Muscle layer of duodenum (tissue), 2 donors: ENCODE data around the gene GRIN2C.

Source experiments
- H3K27ac ChIP-seq: one replicate; pipeline ENCODE4 v1.7.0; 2013; ENCODE audit warnings: mild to moderate bottlenecking, low read length
- H3K27me3 ChIP-seq: one replicate; pipeline ENCODE4 v1.7.0; 2013; ENCODE audit warnings: low read depth, mild to moderate bottlenecking, control low read depth, low read length
- H3K36me3 ChIP-seq, 2 donors: one replicate each; pipeline ENCODE4 v1.7.0; 2013; ENCODE audit warnings: low read length in 2 of 2, control low read depth in 1 of 2, mild to moderate bottlenecking in 1 of 2; ENCODE audit not compliant: insufficient read depth in 2 of 2, control insufficient read depth in 1 of 2
- H3K4me1 ChIP-seq, 2 donors: one replicate each; pipeline ENCODE4 v1.7.0; 2013; ENCODE audit warnings: low read length in 2 of 2, mild to moderate bottlenecking in 2 of 2, control low read depth in 1 of 2, moderate library complexity in 1 of 2; ENCODE audit not compliant: insufficient read depth in 2 of 2, control insufficient read depth in 1 of 2
- H3K4me3 ChIP-seq, 2 donors: one replicate each; pipeline ENCODE4 v1.7.0; 2013; ENCODE audit warnings: low read length in 2 of 2, low read depth in 1 of 2, mild to moderate bottlenecking in 1 of 2
- H3K9me3 ChIP-seq, 2 donors: one replicate each; pipeline ENCODE4 v1.7.0; 2013; ENCODE audit warnings: low read length in 2 of 2, control low read depth in 1 of 2, mild to moderate bottlenecking in 1 of 2; ENCODE audit not compliant: control insufficient read depth in 1 of 2
- donor health status: healthy.

The GRIN2C gene

GRCh38 chr17:74801896-74802295 lies 57.8 kb downstream of the GRIN2C start:
- H3K27me3 ChIP-seq = no peaks in the 10 kb centered on the region
- no peak overlapping the region for H3K27ac ChIP-seq
- no peak overlapping the region for H3K4me3 ChIP-seq
- no peaks in the 10 kb centered on the region for H3K4me1 ChIP-seq
- no peaks in the 10 kb centered on the region for H3K9me3 ChIP-seq
- peaks cover 4 to 48% of the 10 kb centered on the region in 2 donors for H3K36me3 ChIP-seq

- no peaks in the 10 kb centered on the region for H3K9me3 ChIP-seq
- H3K4me1 ChIP-seq = no peaks in the 10 kb centered on the region
- no peak overlapping the region for H3K4me3 ChIP-seq
- peaks cover 4 to 61% of the 10 kb centered on the region in 2 donors for H3K36me3 ChIP-seq
- H3K27me3 ChIP-seq = no peaks in the 10 kb centered on the region
- no peak overlapping the region for H3K27ac ChIP-seq
These were observed 59.2 kb downstream of the GRIN2C start for GRCh38 chr17:74800531-74800930.

DNA sequence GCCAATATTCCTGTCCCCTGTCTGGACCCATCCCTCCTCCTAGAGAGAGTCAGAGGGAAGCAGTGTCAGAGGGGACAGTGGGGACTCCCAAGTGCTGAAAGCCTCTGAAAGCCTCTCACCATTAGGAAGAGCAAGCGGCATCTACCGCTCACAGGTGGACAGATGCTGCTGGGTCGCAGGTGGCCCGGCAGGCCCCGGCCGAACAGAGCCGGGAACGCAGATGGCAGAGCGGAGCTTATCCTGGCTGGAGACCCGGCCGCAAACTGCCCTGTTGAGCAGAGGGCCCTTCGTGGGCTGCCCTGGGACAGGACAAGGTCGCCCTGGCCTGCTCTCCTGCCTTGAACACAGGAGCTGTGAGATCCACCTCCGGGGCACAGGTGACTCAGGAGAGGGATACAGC lies 60.6 kb downstream of the GRIN2C start:
- peaks cover 8 to 74% of the 10 kb centered on the region in 2 donors for H3K36me3 ChIP-seq

DNA sequence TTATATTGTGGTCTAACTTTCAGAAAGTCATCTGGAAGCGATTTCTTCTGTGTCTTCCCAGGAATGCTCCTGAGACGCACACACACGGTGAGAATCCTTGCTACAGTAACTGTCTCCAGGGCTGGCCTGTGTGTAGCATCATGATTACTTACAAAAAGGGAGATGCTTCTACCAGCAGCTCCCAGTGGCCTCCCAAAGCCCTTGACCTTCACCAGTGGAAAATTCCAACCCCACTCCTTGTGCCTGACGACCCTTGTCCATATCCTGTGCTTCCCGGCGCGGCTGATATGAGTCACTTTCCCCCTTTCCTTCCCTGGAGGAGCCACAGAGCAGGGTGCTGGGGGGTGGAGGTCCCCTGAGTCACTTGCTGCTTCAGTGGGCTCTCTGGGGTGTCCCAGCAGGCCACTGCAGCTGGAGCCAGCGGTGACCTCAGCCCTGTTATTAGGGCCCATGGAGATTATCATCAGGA lies 61.4 kb downstream of the GRIN2C start:
- H3K4me1 ChIP-seq = no peaks in the 10 kb centered on the region
- no peak overlapping the region for H3K27ac ChIP-seq
- peaks cover 8 to 83% of the 10 kb centered on the region in 2 donors for H3K36me3 ChIP-seq
- no peaks in the 10 kb centered on the region for H3K9me3 ChIP-seq
- no peak overlapping the region for H3K4me3 ChIP-seq
- H3K27me3 ChIP-seq = no peaks in the 10 kb centered on the region

More for the DNA sequence above, 60.6 kb downstream of the GRIN2C start:
- Histone ChIP-seq H3K27ac (no peak overlapping the region), H3K9me3 (no peaks in the 10 kb centered on the region), H3K4me1 (no peaks in the 10 kb centered on the region), H3K4me3 (no peak overlapping the region), H3K27me3 (no peaks in the 10 kb centered on the region)

- H3K9me3 ChIP-seq = no peaks in the 10 kb centered on the region
- H3K4me3 ChIP-seq = no peak overlapping the region
- no peaks in the 10 kb centered on the region for H3K27me3 ChIP-seq
- H3K27ac ChIP-seq = no peak overlapping the region
- H3K36me3 ChIP-seq = peaks cover 9 to 87% of the 10 kb centered on the region in 2 donors
- H3K4me1 ChIP-seq = no peaks in the 10 kb centered on the region
These were observed 61.9 kb downstream of the GRIN2C start for GRCh38 chr17:74797824-74798223.

DNA sequence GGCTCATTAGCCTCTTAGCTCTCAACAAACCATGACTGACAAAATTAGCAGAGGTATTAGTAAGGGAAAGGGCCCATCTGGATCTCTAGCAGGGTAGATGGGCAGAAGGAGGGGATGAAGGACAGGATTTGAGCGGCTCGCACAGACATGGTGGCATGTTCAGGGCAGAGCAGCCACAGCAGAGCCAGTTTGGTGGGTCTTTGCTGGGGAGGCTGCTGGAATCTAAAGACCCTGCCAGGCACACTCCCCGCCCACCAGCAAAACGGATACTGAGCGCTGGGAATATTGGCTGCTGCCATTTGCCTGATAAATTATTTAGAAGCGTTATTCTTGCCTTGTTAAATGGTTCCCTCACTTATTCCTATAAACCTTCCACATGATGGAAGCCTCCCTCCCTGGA lies 62.8 kb downstream of the GRIN2C start:
- Histone ChIP-seq H3K36me3 (peaks cover 14 to 85% of the 10 kb centered on the region in 2 donors), H3K27ac (no peak overlapping the region)

DNA sequence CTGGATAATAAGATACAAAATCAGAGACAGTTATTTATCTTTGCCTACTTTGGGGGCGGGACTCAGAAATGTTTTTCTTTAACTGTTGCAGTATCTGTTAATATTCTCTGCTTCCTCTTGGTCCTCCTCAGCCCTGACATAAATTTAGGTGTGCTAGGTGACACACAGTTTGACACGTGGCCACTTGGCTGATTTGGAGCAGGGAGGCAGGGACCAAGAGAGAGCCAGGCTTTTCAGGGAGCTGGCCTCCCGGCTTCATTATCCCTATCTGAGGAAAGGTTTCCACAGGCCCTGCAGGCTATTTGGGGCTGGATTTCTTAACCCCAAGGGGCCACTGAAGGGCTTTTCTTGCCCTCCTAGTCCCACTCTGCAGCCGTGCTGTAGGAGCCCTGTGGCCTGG lies 63.5 kb downstream of the GRIN2C start:
- peaks cover 0 to 3% of the 10 kb centered on the region in 2 donors for H3K4me1 ChIP-seq
- H3K27me3 ChIP-seq = no peaks in the 10 kb centered on the region
- no peak overlapping the region for H3K27ac ChIP-seq
- no peak overlapping the region for H3K4me3 ChIP-seq
- H3K36me3 ChIP-seq = peaks cover 14 to 80% of the 10 kb centered on the region in 2 donors
- H3K9me3 ChIP-seq = no peaks in the 10 kb centered on the region

More for the DNA sequence above, 62.8 kb downstream of the GRIN2C start:
- Histone ChIP-seq H3K4me3 (no peak overlapping the region), H3K27me3 (no peaks in the 10 kb centered on the region), H3K9me3 (no peaks in the 10 kb centered on the region), H3K4me1 (no peaks in the 10 kb centered on the region)

- Histone ChIP-seq H3K36me3 (peaks cover 14 to 79% of the 10 kb centered on the region in 2 donors), H3K4me3 (no peak overlapping the region), H3K4me1 (peaks cover 0 to 10% of the 10 kb centered on the region in 2 donors)
These were observed 64.2 kb downstream of the GRIN2C start for GRCh38 chr17:74795327-74796020.

DNA sequence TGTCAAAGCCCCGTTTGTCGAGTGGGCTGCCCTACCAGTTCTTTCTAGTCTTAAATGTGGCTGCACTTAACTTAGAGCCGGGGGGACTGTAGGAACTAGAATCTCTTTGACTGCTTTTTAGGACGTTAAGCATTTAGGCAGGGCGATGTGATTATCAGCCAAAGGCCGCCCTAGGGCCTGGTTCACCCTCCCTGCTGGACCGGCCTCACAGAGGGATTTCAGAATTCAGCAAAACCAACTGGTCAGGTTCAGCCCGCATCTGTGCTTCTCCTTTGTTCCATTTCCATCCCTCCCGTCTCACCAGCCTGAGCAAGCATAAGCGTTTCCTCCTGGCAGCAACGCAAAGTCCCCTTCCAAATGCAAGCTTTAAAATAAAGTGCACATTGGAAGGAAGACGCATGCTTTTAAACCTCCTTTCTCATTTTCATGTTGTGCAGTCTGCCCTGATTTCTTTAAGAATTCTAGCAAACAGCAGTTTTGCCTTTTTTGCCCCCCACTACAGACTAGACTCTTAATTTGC lies 67.0 kb downstream of the GRIN2C start:
- Histone ChIP-seq H3K4me1 (peaks cover 0 to 11% of the 10 kb centered on the region in 2 donors), H3K36me3 (peaks cover 9 to 69% of the 10 kb centered on the region in 2 donors), H3K4me3 (no peak overlapping the region), H3K27me3 (no peaks in the 10 kb centered on the region), H3K27ac (no peak overlapping the region), H3K9me3 (no peaks in the 10 kb centered on the region)

More at GRCh38 chr17:74795327-74796020, 64.2 kb downstream of the GRIN2C start:
- Histone ChIP-seq H3K27ac (no peak overlapping the region), H3K27me3 (no peaks in the 10 kb centered on the region), H3K9me3 (no peaks in the 10 kb centered on the region)
